HUDEP-2 (cell line): ENCODE results near the gene AGFG1.
"Not testable (repeated sequence)": the region's sequence is repeated elsewhere in the genome, so short reads cannot be mapped to it uniquely, and the experiment has no call there.

Source experiments
- DNase-seq, 76 experiments: peaks; one replicate each; lab custom pipeline; 2025; ENCODE audit not compliant: unreplicated experiment in 76 of 76; lab: John Stamatoyannopoulos, UW

The AGFG1 gene

GRCh38 chr2:227497158-227497557, 25.2 kb downstream of the AGFG1 start:
- no peak for DNase-seq

- no peak for DNase-seq
These were observed 27.8 kb downstream of the AGFG1 start for GRCh38 chr2:227499627-227500300.

- DNase-seq, result no peak
These were observed 28.3 kb downstream of the AGFG1 start for GRCh38 chr2:227500301-227500630.

GRCh38 chr2:227503433-227504406, 31.8 kb downstream of the AGFG1 start:
- peak in 1 of 76 experiments; percentile 16 for DNase-seq

- no peak for DNase-seq
These were observed 32.7 kb downstream of the AGFG1 start for GRCh38 chr2:227504700-227505099.

- DNase-seq, result no peak
These were observed 34.5 kb downstream of the AGFG1 start for GRCh38 chr2:227506456-227506855.

- DNase-seq, result no peak
These were observed 36.0 kb downstream of the AGFG1 start for GRCh38 chr2:227507963-227508362.

- DNase-seq, result no peak
These were observed 37.1 kb downstream of the AGFG1 start for GRCh38 chr2:227509076-227509475.

GRCh38 chr2:227509824-227510619, 38.1 kb downstream of the AGFG1 start:
- DNase-seq, result peak in 5 of 76 experiments; percentile 1 to 10 (median 8)

- DNase-seq, result no peak
These were observed 38.6 kb downstream of the AGFG1 start for GRCh38 chr2:227510620-227510958.

- peak in 17 of 76 experiments; percentile 5 to 55 (median 16) for DNase-seq
These were observed 39.4 kb downstream of the AGFG1 start for GRCh38 chr2:227511239-227511930.

- no peak for DNase-seq
These were observed 40.0 kb downstream of the AGFG1 start for GRCh38 chr2:227511955-227512354.

GRCh38 chr2:227513113-227513512, 41.2 kb downstream of the AGFG1 start:
- DNase-seq, result no peak

GRCh38 chr2:227515742-227516141, 43.8 kb downstream of the AGFG1 start:
- DNase-seq, result no peak

GRCh38 chr2:227517724-227518123, 45.8 kb downstream of the AGFG1 start:
- no peak for DNase-seq

- DNase-seq, result not testable (repeated sequence)
These were observed 46.4 kb downstream of the AGFG1 start for GRCh38 chr2:227518278-227518865.

- not testable (repeated sequence) for DNase-seq
These were observed 49.2 kb downstream of the AGFG1 start for GRCh38 chr2:227521178-227521577.

GRCh38 chr2:227524665-227525064, 52.7 kb downstream of the AGFG1 start:
- no peak for DNase-seq

- DNase-seq, result no peak
These were observed 55.4 kb downstream of the AGFG1 start for GRCh38 chr2:227527351-227527750.

GRCh38 chr2:227528803-227529202, 56.8 kb downstream of the AGFG1 start:
- DNase-seq, result no peak
